ENCODE data around the gene MAP7D1.
A peak's percentile ranks its signal among the peaks of the same experiment; 100 is the strongest.
"Not testable (repeated sequence)": the region's sequence is repeated elsewhere in the genome, so short reads cannot be mapped to it uniquely, and the experiment has no call there.

MAP7D1 gene

DNA sequence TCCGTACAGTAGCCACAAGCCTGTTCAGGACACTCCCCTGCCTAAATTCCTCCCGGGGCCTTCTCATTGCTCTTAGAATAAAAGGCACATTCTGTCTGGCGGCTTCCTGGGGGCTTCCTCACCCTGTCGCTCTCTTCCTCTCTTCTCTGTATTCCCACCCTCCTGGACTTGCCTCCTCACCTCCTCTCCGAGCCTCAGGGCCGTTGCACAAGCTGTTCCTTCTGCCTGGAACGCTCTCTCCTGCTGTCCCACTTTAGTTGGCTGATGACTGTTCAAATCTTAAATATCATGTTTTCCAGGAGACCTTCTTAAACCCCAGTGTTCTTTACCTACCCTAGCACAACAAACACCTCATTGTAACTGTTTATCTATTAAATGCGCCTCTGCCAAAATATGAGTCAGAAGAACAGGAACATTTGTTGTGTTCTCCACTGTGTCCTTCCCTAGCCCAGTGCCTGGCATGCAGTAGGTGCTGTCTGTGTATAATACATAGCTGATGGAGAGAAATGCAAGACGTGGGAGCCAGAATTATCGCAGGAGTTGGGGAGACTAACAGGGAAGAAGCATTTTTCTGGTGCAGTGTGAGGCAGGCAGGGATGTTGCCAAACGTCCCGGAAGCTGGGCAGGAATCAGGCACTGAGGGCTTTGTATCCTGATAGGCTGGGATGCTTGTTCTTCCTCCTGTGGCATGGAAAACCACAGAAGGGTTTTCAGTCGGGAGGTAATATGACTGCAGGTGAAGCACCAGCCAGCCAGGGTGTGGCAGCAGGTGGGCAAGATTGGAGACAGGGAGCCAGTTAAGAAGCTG, 44.2 kb downstream of the MAP7D1 start:
- DNase-seq (ENCODE audit: low spot score) (no peak), FAIRE-seq (no peak)

GRCh38 chr1:36203027-36203553, 47.1 kb downstream of the MAP7D1 start:
- FAIRE-seq (no peak), DNase-seq (ENCODE audit: low spot score) (no peak)

DNA sequence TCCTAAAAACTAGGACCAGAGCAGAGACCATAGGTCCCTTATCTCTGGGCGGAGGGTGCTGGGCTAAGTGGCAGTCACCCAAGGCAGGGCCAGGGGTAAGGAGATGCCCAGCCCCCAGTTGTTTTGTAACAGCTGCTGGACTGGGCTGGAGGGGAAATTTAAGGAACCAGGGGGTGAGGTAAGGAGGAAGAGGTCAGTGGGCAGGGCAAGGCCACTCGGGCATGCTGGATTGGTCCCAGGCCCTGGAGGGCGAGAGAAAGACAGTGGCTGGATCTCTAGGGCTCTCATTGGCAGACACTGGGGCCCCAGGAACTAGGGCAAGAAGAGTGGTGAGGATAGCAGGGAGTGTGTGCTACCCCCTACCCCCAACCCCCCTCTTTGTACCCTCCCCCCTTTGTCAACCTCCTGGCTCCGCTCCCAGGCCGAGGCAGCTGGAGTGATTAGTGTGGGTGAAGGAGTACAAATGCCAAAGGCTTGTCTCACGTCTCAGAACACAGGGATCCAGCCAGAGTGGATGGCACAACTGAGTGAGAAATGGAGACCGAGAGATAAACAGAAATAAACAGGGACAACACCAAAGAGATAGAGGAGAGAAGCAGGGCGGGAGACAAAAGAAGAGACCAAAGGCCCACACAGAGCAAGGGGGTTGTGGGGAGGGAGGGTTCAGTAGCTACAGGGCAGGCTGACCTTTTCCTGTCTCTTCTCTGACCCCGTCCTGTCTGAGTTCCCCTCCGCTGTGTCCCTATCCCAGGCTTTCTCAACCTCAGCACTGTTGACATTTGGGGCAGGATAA, 47.8 kb downstream of the MAP7D1 start:
- FAIRE-seq, result no peak
- no peak for DNase-seq (ENCODE audit: low spot score)

GRCh38 chr1:36204347-36204909, 48.5 kb downstream of the MAP7D1 start:
- no peak for DNase-seq (ENCODE audit: low spot score)
- no peak for FAIRE-seq

DNA sequence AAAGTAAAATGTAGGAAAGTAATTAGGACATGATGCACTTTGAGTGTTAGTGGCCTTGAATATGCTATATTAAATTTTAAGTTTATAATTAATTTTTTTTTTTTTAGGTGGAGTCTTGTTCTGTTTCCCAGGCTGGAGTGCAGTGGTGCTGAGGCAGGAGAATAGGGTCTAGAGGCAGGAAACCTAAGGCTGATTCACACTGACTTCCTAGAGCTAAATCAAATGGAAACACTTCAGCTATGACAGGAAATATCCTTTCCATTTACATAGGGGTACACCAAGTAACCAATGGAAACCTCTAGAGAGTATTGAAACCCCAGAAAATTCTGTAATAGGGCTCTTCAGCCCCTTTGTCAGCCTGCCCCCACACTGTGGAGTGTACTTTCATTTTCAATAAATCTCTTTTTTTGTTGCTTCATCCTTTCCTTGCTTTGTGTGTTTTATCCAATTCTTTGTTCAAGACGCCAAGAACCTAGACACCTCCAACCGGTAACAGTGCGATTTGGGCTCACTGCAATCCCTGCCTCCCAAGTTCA, 50.4 kb downstream of the MAP7D1 start:
- DNase-seq (ENCODE audit: low spot score) (no peak), FAIRE-seq (no peak)

DNA sequence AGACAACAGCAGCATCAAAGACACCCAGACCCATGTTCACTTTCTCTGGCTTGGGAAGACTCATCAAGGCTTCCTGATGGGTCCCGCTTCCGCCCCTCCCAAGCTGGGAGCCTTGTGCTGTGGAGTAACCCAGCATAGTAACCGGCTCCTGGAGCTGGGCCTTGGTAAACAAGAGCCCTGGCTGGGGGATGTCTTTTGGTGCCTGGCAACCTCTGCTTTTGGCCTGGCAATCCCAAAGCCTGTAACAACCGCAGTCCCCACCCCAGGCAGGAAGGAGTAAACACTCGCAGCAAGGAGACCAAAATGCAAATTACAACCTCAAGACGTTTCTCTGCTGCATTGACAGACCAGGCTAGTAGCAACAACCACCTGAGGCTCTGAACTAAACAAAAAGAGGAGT, 51.4 kb downstream of the MAP7D1 start:
- FAIRE-seq (no peak), DNase-seq (ENCODE audit: low spot score) (no peak)

DNA sequence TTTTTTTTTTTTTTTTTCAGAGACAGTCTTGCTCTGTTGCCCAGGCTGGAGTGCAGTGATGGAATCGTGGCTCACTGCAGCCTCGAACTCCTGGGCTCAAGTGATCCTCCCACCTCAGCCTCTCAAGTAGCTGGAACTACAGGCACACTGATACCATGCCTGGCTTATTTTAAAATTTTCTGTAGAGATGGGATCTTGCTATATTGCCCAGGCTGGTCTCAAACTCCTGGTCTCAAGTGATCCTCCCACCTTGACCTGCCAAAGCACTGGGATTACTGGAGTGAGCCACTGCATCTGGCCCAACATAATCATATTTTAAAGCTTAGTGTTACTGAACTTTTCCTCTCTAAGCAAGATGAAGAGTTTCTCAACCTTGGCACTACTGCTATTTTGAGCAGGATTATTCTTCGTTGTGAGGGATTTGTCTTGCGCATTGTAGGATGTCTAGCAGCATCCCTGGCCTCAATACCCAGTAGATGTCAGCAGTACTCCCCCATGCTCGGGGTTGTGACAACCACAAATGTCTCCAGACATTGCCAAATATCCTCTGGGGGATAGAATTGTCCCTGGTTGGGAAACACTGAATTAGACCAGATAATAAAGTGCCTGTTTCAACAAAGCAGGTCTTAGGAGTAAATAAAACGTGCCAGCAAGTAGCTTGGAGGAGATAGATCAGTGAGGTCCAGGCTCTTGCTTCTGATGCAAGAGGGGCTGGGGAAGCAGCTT, 53.2 kb downstream of the MAP7D1 start:
- FAIRE-seq (no peak), DNase-seq (ENCODE audit: low spot score) (no peak)

DNA sequence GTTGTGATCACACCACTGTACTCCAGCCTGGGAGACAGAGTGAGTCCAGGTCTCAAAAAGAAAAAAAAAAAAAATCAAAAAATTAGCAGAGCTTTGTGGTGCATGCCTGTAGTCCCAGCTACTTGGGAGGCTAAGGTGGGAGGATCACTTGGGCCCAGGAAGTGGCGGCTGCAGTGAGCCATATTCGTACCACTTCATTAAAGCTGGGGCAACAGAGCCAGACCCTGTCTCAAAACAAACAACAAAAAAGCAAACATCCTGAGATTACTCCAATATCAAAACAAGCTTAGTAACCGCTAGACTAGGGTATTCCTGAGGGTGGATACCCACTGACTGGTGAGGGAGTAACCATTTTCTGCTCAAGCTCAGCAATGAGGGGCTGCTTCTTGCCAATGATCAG, 55.3 kb downstream of the MAP7D1 start:
- DNase-seq (ENCODE audit: low spot score) (no peak), FAIRE-seq (no peak)

DNA sequence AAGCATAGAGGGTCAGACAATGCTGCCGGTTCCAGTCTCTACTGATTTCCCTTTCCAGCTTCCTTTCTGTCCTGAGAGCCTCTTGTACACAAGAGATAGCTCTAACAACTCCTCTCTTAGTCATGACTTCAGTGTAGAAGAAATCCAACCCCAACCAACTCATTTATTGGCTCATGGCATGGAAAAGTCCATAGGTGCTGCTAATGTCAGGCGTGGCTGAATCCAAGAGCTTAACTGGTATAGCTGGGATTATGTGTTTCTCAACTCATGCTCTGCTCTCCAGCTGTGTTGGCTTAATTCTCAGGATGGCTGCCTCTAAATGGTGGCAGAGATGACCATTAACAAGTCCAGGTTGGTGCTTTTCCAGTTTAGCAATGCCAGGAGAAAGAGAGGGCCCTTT, 55.9 kb downstream of the MAP7D1 start:
- FAIRE-seq (no peak), DNase-seq (ENCODE audit: low spot score) (no peak)

GRCh38 chr1:36212782-36213181, 56.8 kb downstream of the MAP7D1 start:
- no peak for FAIRE-seq
- DNase-seq (ENCODE audit: low spot score), result no peak

GRCh38 chr1:36217670-36218069, 61.7 kb downstream of the MAP7D1 start:
- DNase-seq (ENCODE audit: low spot score), result no peak
- no peak for FAIRE-seq

DNA sequence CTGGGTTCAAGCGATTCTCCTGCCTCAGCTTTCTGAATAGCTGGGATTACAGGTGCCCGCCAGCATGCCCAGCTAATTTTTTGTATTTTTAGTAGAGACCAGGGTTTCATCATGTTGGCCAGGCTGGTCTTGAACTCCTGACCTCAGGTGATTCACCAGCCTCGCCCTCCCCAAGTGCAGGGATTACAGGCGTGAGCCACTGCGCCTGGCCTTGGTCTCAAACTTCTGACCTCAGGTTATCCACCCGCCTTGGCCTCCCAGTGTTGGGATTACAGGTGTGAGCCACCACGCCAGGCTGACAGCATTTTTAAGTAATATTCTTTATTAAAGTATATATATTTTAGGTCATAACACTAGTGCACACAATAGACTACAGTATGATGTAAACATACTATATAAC, 65.9 kb downstream of the MAP7D1 start:
- FAIRE-seq; DNase-seq (ENCODE audit: low spot score): not testable (repeated sequence)

GRCh38 chr1:36222481-36223380, 66.8 kb downstream of the MAP7D1 start:
- no peak for DNase-seq (ENCODE audit: low spot score)
- FAIRE-seq, result no peak

DNA sequence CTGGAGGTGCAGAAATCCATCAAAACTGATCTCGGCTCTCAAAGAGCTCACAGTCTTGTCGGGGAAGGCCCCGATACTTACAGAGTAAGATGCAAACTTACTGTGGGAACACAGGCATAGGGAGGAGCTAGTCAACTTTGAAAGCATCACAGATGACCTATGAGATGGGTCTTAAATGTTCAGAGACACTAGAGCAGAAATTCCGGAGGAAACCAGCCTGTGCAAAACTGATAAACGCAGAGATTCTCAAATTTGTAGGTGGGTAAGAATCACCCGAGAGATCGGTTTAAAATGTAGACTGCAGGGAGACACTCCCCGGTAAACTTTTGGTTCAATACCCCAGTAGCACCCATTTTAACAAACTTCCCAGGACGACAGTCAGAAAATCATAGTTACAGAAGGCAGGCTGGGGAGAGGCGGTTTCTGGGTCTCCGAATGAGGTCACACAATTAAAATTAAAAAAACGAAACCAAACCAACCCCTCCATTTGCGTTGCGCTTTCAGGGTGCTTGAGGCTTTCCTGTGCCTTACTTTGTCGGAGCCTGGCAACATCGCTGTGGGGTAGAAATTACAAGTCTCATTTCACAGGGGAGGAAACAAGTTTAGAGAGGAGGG, 67.5 kb downstream of the MAP7D1 start:
- DNase-seq (ENCODE audit: low spot score) (peak; percentile 29), FAIRE-seq (no peak)

GRCh38 chr1:36223996-36224536, 68.1 kb downstream of the MAP7D1 start, which contains the start of gene THRAP3:
Gene THRAP3, plus strand, starts transcription at chr1:36224443. Its CDS starts 58,121 bp downstream, at chr1:36282564.
- FAIRE-seq (peak; percentile 93), DNase-seq (ENCODE audit: low spot score) (peak; percentile 98)

DNA sequence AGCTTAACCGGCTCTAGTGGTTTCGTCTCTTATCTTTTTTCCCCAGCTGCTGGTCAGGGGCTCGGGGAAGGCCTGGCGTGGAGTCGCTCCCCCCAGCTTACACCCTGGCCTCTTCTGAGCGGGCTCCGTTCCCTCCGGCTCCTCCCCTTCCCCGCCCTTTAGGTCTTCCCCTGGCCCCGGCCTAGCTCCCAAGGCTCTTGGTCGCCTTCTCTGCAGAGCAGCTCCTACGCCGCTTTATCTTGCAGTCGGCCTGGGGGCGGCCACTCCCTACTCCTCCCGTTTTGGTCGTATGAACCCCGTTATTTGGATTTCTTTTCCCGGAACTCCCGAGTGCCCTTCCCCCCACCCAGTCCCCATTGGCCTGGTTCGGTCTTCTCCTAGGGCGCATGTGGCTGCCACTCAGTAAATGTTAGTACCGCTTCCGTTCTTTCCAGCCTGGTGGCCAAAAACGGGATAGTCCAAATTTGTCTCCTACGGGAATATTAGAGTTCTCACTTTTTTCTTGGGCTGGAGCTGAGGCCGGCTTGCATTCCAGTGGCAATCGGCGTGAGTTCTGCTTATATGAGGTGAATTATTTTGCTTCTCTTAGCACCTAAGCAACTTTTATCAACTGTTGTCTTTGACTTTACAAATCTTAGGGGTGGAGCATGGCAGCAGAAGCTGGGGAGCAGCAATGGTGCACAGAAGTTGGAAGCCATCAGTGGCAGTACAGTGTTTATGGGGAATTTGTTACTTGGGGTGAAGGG, 68.8 kb downstream of the MAP7D1 start:
- FAIRE-seq, result no peak
- peak; percentile 87 for DNase-seq (ENCODE audit: low spot score)

GRCh38 chr1:36225283-36225899, 69.4 kb downstream of the MAP7D1 start:
- DNase-seq (ENCODE audit: low spot score) (no peak), FAIRE-seq (no peak)

DNA sequence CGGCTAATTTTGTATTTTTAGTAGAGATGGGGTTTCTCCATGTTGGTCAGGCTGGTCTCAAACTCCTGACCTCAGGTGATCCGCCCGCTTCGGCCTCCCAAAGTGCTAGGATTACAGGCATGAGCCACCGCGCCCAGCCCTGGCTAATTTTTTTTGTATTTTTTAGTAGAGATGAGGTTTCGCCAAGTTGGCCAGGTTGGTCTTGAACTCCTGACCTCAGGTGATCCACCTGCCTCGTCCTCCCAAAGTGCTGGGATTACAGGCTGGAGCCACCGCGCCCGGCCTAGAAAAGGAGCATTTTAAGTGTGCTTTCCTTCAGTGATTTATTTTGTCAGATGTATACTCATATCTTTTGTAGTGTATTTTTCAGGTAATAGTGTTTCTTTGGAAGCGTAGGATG, 74.3 kb downstream of the MAP7D1 start:
- FAIRE-seq; DNase-seq (ENCODE audit: low spot score): not testable (repeated sequence)
